Measurements from ENCODE around the gene YES1.

- TF ChIP-seq CTCF (IDR thresholded peaks at IDR 0.05) (no peak), POLR2A (IDR thresholded peaks at IDR 0.05) (no peak)
These were observed 532 bp upstream of the YES1 start for GRCh38 chr18:812376-813171.

All from testis (tissue), 2 donors.